Fibroblast of skin of right biceps (primary cell): ENCODE measurements around the gene UBE2L6.
A peak's percentile ranks its signal among the peaks of the same experiment; 100 is the strongest.

Experiments used
- DNase-seq: peaks from one replicate; pipeline ENCODE4 v3.0.0-alpha.2; 2013

The UBE2L6 gene

GRCh38 chr11:57527056-57527631 is 40.3 kb downstream of the UBE2L6 start:
- peak; percentile 42 for DNase-seq

GRCh38 chr11:57523419-57523818 is 44.1 kb downstream of the UBE2L6 start:
- DNase-seq, result no peak

GRCh38 chr11:57521116-57521515 is 46.4 kb downstream of the UBE2L6 start:
- DNase-seq, result no peak

- DNase-seq, result no peak
Observed at GRCh38 chr11:57516061-57516443, 51.4 kb downstream of the UBE2L6 start.

GRCh38 chr11:57515332-57516060 is 52.0 kb downstream of the UBE2L6 start, which contains the start of gene SLC43A1:
Gene SLC43A1 (minus strand): TSS chr11:57515702. CDS start chr11:57514111, 1,591 bp downstream.
- DNase-seq, result peak; percentile 56

GRCh38 chr11:57514538-57515331 is 52.7 kb downstream of the UBE2L6 start:
- peak; percentile 43 for DNase-seq

GRCh38 chr11:57513911-57514537 is 53.4 kb downstream of the UBE2L6 start:
- peak; percentile 30 for DNase-seq

- no peak for DNase-seq
Observed at GRCh38 chr11:57513452-57513795, 54.0 kb downstream of the UBE2L6 start.

- DNase-seq, result no peak
Observed at GRCh38 chr11:57512646-57513451, 54.6 kb downstream of the UBE2L6 start.

GRCh38 chr11:57511741-57512430 is 55.6 kb downstream of the UBE2L6 start:
- DNase-seq, result no peak

GRCh38 chr11:57508341-57509170 is 58.9 kb downstream of the UBE2L6 start:
- DNase-seq, result no peak

GRCh38 chr11:57506522-57506921 is 61.0 kb downstream of the UBE2L6 start:
- DNase-seq, result no peak

GRCh38 chr11:57504511-57504910 is 63.0 kb downstream of the UBE2L6 start:
- DNase-seq, result no peak

GRCh38 chr11:57502870-57503269 is 64.6 kb downstream of the UBE2L6 start:
- DNase-seq, result no peak

- DNase-seq, result no peak
Observed at GRCh38 chr11:57502376-57502775, 65.1 kb downstream of the UBE2L6 start.

GRCh38 chr11:57501953-57502352 is 65.5 kb downstream of the UBE2L6 start:
- no peak for DNase-seq
